Hematopoietic multipotent progenitor cell (in vitro differentiated cells): ENCODE measurements around the gene SDF2. TPM values are rescaled to one million over a fixed set of nuclear protein-coding genes. Genes with fewer than 3 reads are reported as not detected.

Source experiments
- DNase-seq, 3 donors: peaks; one replicate each; pipeline ENCODE4 v3.0.0-alpha.2; 2011 to 2015; ENCODE audit warnings: low read depth in 2 of 3, low spot score in 2 of 3
- total RNA-seq: library from RNA; depleted of rRNA; stranded (reverse); fragments of >200 nt; gene quantifications from one replicate; pipeline ENCODE4 v1.2.3, GENCODE V29; 2012

Gene SDF2, protein sequence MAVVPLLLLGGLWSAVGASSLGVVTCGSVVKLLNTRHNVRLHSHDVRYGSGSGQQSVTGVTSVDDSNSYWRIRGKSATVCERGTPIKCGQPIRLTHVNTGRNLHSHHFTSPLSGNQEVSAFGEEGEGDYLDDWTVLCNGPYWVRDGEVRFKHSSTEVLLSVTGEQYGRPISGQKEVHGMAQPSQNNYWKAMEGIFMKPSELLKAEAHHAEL
- 56.3 TPM for total RNA-seq

DNA sequence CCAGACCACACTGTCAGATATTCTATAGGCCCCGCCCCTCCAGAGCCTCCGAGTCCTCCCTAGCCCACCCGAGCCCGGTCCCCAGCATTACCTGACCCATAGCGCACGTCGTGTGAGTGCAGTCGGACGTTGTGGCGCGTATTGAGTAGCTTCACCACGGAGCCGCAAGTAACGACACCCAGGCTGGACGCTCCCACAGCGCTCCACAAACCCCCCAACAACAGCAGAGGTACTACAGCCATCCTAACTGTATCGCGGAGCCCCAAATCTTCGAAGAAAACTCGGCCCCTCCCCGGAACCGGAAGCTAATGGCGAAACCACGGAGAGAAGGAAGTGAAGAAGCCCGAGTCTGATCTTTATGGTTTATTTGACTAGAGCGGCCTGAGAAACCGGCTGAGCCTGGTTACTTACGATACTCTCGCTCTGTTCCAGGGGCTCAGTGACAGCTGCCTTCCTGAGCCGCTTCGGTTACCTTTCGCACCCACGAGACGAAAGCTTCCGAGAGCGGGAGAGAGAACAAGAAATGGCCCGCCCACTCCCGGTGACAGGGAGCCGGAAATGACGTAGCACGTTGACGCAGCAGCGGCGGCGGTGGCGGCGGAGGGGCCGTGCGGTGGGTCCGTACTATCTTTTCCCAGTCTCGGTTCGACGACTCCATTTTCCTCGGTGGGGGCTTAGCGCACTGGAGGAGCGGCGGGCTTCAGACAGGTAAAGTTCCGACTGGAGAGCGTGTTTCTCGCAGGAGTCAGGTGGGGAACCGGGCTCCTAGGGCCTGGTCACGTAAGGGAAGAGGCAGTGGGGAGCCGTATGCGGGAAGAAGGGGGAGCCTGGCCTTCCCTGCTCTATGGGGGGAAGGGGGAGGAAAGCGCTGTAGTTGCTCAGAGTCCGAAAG is at the start of gene SDF2, which contains the start of gene SUPT6H:
SDF2 (minus strand) TSS at position 272 of the 892 bp plus-strand sequence; CDS start at position 242, 30 bp downstream.
SUPT6H (plus strand) TSS at position 571 of the 892 bp plus-strand sequence. CDS start 11,197 bp downstream, outside the sequence.
- peak; percentile 92 to 98 (median 95) for DNase-seq

DNA sequence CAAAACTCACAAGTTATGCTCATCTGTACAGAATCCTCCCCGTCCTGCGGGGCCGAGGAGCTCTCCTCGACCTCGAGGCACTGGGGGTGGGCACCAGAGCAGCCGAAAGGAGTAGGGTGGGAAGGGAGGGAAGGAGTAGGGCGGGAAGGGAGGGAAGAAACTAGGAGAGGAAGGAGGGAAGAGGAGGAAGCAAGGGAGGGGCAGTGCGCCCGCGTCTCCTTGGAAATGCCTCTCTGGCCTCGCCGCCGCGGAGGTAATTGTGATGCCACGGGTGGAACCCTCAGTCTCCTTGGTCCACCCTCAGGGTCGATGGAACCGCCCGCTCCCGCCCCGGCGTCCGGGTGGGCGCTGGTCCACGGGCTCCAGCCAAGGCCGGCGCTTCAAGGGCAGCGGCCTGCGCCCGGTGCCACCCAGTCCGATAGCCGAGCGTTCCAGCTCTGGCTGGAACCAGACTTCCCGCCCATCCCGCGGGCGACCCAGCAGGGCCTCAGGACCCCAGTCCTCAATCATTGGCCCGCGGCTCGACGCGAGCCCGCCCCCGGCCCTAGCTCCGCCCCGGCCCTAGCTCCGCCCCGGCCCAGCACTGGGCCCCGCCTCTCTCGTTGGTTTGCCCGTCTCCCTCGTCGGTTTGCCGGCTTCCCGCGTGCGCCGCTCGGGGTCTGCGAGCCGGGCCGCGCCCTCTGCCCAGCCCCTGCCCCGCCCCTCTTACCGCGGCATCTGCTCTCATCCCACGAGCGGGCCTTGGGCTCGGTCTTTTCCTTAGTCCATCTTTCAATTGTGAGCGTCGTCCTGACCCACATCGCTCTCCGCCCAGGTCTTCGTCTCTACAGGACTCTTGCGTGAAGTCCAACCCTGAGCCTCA is 49.4 kb upstream of the SDF2 start:
- DNase-seq: peak in 2 of 3 donors; percentile 82 to 91

DNA sequence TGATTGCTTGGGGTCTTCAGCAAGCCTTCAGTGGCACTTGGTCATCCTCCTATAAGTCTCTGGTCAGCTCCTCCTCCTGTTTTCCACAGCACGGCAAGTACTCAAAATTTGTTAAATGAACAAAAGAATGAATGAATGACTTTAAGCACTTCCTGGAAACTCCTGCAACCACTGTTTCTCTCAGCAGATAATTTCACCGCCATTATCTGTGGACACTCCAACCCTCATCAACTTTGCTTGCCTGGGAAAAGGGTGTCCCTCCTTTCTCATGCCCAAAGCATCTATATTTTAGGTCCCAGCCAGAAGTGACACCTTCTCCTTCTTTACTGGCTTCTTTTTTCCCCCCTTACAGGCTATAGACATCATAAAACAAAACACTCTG is 45.6 kb upstream of the SDF2 start:
- no peak for DNase-seq

DNA sequence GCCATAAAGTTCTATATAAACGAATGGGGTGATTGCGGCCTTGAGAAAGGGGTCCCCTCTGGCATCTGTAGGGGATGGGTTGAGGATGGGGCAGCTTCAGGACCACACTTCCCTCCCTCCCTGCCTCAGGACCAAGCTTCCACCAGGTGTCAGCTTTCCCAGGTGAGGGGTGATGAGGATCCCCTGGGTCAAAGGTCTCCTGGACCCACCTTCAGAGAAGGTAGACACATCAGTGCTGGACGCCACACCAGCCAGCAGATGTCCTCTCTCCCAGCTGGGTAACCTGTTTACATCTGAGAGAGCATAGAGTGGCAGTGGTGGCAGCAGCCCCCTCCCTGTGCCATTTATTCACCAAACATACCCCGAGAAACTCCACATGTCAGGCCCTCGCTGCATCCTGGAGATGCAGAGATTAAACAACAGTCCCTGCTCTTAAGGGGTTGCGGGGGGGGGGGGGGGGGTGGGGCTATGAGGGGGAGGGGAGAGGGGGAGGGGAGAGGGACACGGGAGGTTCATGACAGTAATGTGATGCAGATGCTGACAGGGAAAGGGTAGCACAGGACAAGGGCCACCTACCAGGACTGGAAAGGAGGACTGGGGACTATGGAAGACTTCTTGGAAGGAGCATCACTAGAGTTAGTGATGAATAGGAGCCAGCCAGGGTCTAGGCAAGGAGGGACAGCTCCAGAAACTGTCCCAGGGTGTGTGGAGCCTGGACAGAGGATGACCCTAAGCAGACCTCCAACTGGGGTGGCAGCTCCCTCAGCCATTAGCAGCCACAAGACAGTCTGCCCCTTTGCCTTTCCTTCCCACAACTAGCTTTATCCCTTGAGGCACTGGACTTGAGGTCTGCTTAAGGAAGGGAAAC is 45.0 kb upstream of the SDF2 start:
- no peak for DNase-seq

DNA sequence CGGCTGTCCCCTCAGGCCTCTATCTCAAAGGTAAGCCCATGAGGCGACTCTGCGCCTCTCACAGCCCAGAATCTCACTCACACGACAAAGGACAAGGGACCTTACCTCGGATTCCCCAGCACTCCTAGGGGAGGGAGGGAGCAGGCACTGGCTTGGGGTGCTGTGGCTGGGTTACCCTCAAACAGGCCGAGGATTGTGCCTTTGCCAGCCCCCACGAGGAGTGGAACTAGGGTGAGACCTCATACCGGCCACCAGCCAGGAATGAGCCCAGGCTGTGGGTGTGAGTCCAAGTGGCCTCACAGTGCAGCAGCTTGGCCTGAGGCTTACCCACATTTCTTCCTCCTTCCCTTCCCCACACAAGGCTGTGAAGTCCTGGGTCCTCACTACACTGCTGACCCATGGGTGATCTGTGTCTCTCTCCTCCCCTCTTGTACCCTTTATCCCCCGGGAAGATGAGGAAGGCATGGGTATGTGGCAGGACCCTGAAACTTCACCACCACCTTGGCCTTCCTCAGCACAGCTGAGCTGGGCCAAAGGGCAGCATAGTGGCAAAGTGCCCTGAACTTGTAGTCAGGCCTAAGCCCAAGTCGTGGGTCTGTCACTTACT is 44.1 kb upstream of the SDF2 start:
- DNase-seq: no peak

DNA sequence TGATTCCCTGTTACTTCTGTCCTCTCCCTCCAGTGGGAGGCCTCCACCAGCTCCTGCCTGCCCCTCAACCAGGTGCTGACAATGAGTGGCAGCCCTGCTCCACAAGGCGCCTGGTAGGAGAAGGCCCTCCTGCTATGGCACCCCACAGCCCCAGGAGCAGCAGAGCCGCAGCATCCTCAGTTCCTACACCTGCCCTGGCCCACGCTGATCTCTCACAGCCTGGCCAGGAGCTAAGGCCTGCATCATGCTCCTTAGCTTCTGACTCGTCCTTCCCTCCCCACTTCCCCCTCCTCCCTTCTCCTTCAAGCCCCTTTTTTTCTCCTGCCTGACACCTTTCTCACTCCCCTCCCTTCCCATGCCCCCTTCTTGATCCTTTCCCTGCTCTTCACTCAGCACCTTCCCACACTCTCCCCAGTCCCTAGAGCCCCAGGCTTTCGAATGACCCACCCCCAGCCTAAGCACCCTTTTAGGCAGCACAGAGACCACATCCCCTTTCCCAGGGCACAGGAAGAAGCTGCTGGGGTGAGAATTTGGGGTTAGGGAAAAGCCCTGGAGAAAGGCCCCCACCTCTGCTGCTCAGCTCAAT is 43.5 kb upstream of the SDF2 start:
- no peak for DNase-seq

DNA sequence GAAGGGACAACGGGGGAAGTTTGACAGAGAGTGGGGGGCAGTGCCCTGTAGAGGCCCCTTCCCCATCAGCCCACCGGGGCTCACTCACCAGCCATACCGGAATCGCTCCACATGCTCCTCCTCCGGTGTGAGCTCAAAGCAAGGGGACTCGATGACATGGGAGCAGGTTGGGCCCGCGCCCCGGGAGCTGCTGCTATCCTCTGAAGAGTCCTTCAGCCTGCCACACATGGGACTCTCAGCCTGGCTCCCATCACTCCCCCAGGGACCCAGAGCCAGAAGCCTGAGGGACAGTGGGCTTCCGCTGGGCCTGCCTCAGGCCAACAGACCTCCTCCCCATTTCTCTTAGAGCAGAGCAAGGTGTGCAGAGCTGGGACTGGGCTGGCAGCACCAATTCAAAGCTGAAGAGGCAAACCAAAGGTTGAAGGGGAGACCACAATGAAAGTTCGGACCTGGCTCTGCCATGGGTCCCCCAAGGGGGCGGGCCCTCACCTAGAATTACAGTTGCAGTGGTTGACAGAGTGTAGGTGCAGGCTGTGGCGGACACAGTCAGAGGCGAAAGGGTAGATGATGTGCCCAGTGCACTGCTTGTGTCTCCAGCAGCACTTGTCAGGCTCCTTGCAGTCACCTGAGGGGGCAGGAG is 42.6 kb upstream of the SDF2 start:
- no peak for DNase-seq

DNA sequence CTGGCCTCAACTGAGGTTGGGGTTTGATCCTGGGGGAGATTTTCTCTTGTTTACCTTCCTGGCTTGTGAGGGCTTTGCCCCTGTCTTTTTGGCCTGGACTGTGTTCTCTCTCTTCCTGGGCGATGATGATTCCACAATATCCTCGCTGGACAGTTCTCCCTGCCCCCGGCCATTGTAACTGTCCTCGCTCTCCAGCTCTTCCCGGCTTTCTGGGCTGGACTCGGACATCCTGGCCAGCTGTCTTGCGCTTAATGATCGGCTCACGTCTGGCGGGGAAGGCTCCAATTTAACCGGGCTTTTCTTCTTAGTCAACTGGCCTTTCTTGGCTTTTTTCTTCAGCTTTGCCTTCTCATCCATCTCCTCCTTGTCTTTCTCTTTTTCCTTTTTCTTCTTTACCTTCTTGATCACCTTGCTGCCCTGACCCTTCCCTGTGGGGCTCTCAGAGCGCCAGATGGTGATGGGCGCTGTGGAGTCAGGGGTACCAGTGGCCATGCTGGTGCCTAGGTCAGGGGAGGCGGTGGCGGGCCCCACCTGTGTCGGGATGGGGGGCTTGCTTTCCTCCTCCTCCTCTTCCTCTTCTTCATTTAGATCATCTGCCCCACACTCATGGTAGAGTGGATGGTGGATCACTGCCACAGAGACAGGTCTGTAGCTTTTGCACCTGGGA is 42.0 kb upstream of the SDF2 start:
- DNase-seq: no peak

DNA sequence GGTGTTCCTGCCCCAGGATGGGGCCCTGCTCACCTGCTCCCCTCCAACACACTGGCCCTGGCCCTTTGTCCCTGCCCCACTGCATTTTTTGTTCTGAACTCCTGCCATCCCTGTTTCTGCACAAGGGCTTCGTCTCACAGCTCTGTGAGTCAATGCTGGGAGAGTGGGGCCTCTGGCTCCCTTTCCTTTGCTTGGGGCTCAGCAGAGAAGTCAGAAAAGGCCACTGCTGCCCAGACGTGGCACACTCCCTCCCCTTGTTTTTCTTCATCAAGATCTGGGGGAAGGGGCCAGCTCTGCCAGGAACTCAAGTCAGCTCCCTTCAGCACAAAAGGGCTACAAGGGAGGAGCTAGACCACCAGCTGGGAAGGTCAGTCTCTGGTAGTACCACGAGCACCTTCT is 41.0 kb upstream of the SDF2 start:
- DNase-seq: no peak

DNA sequence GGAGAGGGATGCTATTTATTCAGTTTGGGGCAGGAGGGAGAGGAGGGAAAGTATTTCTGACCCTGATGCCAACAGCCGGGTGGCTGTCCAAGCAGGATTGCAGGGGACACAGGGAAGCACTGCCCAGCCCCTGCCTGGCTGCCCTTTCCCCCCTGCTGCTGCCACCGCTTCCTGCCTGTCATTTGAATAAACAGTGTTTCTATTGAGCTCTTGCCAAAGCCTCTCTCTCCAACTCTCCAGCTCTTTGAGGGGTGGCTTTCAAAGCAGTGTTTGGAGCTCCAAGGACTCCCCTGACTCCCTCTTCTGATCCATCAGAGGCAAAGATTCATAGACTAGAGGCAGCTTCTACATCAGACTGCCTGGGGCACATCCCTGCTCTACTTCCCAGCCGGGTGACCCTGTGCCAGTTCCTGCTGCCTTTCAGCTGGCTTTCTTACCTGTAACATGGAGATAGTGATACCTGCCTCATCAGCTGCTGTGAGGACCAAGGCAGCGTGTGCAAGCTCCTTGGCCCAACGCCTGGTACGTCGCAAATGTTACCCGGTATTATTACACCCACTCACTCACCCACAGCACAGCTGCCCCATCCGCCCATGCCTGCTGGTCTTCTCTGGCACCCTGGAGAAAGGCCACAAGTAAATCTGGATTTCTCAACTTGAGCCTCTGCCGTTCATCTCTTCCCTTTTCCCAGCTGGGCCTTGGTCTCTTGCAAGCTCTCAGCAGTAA is 40.5 kb upstream of the SDF2 start:
- no peak for DNase-seq

DNA sequence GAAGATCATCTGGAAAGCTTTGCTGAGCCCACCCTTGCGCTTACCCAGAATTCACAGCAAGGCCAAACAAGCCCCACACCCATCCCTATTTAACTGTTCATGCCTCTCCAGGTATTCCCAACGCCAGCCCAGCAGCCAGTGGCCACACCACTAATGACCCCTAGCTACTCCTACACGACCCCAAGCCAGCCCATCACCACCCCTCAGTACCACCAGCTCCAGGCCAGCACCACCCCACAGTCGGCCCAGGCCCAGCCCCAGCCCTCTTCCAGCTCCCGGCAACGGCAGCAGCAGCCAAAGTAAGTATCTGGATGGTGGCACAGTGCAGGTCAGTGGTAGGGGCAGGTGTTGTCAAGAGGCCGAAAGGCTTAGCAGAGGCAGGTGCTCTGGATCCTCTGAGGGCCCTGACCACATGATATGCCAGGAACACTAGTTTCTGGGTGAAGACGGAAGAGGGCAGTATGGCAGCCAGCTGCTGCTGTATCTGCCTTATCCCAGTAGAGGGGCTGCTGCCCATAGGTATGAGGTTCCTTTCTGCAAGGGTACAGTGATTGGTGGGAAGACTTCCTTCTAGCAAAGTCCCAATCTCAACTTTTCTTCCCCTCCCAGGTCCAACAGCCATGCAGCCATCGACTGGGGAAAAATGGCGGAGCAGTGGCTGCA is 39.3 kb upstream of the SDF2 start:
- DNase-seq: no peak

DNA sequence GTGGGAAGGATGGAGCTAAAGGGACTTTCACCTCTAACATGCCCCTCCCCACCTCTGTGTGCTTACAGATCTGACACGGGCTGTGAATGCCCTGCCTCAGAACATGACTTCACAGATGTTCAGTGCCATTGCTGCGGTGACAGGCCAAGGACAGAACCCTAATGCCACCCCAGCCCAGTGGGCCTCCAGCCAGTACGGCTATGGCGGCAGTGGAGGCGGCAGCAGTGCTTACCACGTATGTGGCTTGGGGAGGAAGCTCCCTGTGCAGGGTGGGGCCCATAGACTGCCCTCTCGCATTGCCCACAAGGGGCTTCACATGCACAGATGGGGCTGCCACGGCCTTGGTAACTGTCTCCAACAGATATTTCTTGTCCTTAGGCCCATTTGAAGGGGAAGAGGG is 38.6 kb upstream of the SDF2 start:
- no peak for DNase-seq

DNA sequence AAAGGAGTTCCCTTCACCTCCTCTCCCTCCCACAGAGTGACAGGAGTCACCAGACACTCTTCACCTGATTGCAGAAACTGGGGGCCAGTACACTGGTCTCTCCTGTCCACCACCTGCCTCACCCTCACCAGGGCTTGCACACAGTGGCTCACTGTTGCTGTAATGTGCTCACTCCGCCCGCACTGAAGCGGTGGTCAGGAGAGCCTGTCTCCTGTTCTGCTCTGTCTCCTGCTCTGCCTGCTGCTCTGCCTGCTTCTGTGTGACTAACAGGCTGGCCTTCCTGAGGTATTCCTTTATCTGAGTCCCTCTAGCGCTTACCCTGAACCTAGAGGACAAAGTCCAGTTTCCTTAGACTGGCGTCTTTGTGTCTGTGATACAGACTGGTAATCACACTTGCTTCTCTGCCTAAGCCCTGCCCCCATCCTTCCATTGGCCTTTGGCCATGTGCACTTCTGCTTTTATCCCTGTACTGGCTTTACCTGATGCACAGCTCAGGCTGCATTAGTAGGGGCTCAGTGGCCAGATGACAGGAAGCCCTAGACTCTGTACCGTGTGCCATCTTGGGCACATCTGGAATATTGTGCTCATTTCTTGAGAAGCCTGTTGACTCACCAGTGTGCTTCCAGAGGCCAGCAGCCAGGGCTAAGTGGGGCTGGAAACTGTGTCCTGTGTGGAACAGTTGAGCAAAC is 36.7 kb upstream of the SDF2 start:
- no peak for DNase-seq

DNA sequence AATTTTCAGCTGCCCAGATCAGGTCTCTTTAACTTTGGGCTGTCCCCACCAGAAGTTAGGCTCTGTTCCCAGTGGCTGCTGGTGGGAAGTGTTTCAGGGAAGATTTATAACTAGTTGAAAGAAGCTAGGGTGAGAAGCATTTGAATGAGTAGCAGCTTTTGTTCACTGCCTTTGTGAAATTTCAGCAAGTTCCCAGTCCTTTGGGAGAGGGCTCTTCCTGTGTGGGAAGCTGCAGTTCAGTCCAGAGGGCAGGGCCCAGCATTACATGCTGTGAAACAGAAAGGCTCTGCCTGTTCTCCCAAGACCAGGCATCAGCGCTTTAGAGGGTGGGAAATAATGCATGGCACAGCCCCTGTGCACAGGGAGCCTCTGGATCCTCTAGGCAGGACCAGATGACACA is 32.2 kb upstream of the SDF2 start:
- DNase-seq: no peak

DNA sequence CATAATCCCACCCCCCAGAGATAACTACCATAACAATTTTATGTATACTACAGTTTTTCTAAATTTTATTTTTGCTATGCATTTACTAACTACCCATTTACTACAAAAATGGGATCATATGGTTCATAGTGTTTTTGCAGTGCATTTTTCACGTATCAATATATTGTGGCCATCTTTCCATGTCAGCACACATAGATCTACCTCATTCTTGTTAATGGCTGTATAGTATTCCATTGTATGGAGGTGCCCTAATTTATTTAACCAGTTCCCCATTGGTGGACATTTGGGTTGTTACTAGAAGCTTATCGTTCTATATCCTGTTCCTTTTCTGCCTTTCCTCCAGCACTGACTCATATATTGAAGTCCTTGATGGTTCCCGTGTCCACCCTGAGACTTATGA is 27.3 kb upstream of the SDF2 start:
- DNase-seq: no peak

DNA sequence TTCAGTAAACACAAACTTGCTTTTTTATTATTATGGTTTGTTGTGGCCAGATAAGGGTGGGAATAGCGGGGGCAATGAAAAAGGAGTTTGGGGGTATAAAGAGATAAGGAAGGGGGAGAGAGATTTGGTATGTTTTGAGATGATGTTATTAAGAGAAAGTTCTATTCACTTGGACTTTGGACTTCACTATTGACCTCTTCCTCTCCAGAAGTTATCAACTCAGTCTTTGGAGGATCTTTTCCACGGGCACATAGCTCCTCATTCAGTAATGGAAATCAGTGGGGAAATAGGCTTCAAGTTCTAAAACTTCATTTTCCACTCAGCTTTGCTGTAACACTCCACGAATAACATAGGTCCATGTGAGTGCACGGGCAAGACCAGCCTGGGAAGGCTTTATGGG is 26.8 kb upstream of the SDF2 start:
- DNase-seq: no peak

DNA sequence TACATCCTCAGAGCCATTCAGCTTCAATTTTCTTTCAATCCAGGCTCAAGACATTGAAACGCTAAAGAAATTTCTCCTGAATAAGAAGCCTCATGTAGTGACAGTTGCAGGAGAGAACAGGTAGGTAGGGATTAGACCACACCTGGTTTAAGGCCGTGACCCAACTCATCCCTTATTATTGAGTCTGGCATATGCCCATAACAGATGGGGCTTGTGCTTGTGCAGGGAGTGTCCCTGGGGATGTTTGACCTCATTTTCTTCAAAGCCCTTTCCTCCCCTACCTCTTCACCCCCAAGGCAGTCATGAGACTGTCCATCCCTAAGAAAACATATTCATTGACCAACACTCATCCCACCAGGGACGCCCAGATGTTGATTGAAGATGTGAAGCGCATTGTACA is 24.6 kb upstream of the SDF2 start:
- no peak for DNase-seq
